ENCODE results near the gene GRAMD2B. TPM values are rescaled to one million over a fixed set of nuclear protein-coding genes. Genes with fewer than 3 reads are reported as not detected.
A peak's percentile ranks its signal among the peaks of the same experiment; 100 is the strongest.

GRAMD2B gene
- total RNA-seq, 2 donors from 2014 or later: 34.9 to 35.8 TPM

GRCh38 chr5:126445502-126446174, 22.4 kb downstream of the GRAMD2B start:
- intact Hi-C loops (cut with DNase I): no loop called here
- Histone ChIP-seq H3K27ac (no peak overlapping the region), H3K4me1 (no peaks in the 10 kb centered on the region), H3K4me3 (no peak overlapping the region), H3K9me3 (no peaks in the 10 kb centered on the region), H3K27me3 (no peaks in the 10 kb centered on the region), H3K36me3 (replicated peaks in 1 of 2; ENCODE audit: insufficient read depth in 1 of 2, low read depth in 2 of 2) (no peaks in the 10 kb centered on the region)
- no peak for ATAC-seq
- DNase-seq: no peak
- TF ChIP-seq POLR2A (IDR thresholded peaks at IDR 0.05) (no peak), CTCF (IDR thresholded peaks at IDR 0.05) (no peak)
- 88 to 89% methylated on average over 3 of the region's 3 CpGs for WGBS, 2 donors

- TF ChIP-seq POLR2A (IDR thresholded peaks at IDR 0.05) (no peak), CTCF (IDR thresholded peaks at IDR 0.05) (no peak)
- no peak overlapping the region for H3K27ac ChIP-seq
- H3K36me3 ChIP-seq (replicated peaks in 1 of 2; ENCODE audit: insufficient read depth in 1 of 2, low read depth in 2 of 2): no peaks in the 10 kb centered on the region
- ATAC-seq (no peak), DNase-seq (no peak)
- H3K4me3 ChIP-seq: no peak overlapping the region
- no peaks in the 10 kb centered on the region for H3K4me1 ChIP-seq
- intact Hi-C loops (cut with DNase I): no loop called here
- 82 to 91% methylated on average over 9 of the region's 9 CpGs for WGBS, 2 donors
- no peaks in the 10 kb centered on the region for H3K9me3 ChIP-seq
- H3K27me3 ChIP-seq: no peaks in the 10 kb centered on the region
Measured at GRCh38 chr5:126446498-126447224, 23.5 kb downstream of the GRAMD2B start.

- Histone ChIP-seq H3K4me1 (no peaks in the 10 kb centered on the region), H3K9me3 (no peaks in the 10 kb centered on the region), H3K4me3 (no peak overlapping the region), H3K27me3 (no peaks in the 10 kb centered on the region), H3K27ac (no peak overlapping the region), H3K36me3 (replicated peaks in 1 of 2; ENCODE audit: insufficient read depth in 1 of 2, low read depth in 2 of 2) (no peaks in the 10 kb centered on the region)
- DNase-seq (no peak), ATAC-seq (no peak)
- intact Hi-C loops (cut with DNase I): no loop called here
- WGBS, 2 donors: 85 to 91% methylated on average over 8 of the region's 8 CpGs
- TF ChIP-seq POLR2A (IDR thresholded peaks at IDR 0.05) (no peak), CTCF (IDR thresholded peaks at IDR 0.05) (no peak)
Measured at GRCh38 chr5:126448720-126449119, 25.5 kb downstream of the GRAMD2B start.

GRCh38 chr5:126449751-126450271, 26.6 kb downstream of the GRAMD2B start:
- no peak for DNase-seq
- TF ChIP-seq POLR2A (IDR thresholded peaks at IDR 0.05) (peak in 1 of 3 donors; percentile 7), CTCF (IDR thresholded peaks at IDR 0.05) (no peak)
- intact Hi-C loops (cut with DNase I): no loop called here
- Histone ChIP-seq H3K9me3 (no peaks in the 10 kb centered on the region), H3K4me3 (no peak overlapping the region), H3K4me1 (no peaks in the 10 kb centered on the region), H3K27me3 (no peaks in the 10 kb centered on the region), H3K27ac (no peak overlapping the region), H3K36me3 (replicated peaks in 1 of 2; ENCODE audit: insufficient read depth in 1 of 2, low read depth in 2 of 2) (no peaks in the 10 kb centered on the region)
- 70 to 73% methylated on average over 8 of the region's 8 CpGs for WGBS, 2 donors
- ATAC-seq: no peak

Measured in body of pancreas (tissue), 4 donors.